ENCODE data around the gene C1orf115.

C1orf115 gene

DNA sequence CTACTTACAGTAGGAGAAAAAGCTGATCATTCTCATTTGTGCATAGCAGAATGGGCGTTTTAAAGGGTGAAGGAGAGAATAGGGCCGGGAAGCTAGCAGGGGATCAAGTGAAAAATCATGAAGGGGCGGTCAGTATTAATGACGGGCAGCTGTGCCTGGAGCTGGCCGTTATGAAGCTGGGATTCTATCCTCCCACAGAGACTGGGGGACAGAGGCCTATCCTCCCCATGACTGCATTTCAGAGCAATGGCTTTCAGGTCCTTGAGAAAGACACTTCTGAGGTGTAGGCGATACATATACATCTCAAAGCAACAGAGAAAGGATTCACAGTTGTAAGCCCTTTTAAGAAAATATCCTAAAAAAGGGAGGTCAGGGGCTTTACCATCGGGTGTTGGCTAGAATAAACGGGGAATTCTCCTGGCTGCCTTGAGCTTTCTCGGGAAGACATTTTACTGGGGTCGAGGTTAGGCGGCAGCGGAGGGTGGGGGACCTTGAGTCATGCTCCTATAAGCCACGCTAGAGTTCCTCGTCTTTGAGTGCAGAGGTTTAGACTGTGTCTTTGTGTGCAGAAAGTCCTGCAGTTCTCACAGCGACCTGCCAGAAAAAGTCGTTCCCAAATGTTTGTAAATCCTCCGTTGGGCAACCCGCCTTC, 57.4 kb downstream of the C1orf115 start:
- Histone ChIP-seq H2AFZ (ENCODE audit: low read depth, low read length) (no peak overlapping the region), H3K79me2 (ENCODE audit: low read length) (no peaks in the 10 kb centered on the region), H3K4me1 (ENCODE audit: low read length) (peaks cover 8% of the 10 kb centered on the region), H3K4me3 (ENCODE audit: low read length) (no peak overlapping the region), H3K27ac (ENCODE audit: low read length) (no peak overlapping the region), H4K20me1 (ENCODE audit: insufficient read depth, low read length) (no peaks in the 10 kb centered on the region), H3K9me3 (ENCODE audit: insufficient read depth, low read length) (no peaks in the 10 kb centered on the region), H3K9ac (ENCODE audit: low read length) (no peak overlapping the region), H3K4me2 (ENCODE audit: low read length) (no peak overlapping the region), H3K36me3 (replicated peaks; ENCODE audit: low read depth, low read length) (no peaks in the 10 kb centered on the region), H3K27me3 (ENCODE audit: low read depth, low read length) (no peaks in the 10 kb centered on the region)
- TF ChIP-seq, protein P1, sequence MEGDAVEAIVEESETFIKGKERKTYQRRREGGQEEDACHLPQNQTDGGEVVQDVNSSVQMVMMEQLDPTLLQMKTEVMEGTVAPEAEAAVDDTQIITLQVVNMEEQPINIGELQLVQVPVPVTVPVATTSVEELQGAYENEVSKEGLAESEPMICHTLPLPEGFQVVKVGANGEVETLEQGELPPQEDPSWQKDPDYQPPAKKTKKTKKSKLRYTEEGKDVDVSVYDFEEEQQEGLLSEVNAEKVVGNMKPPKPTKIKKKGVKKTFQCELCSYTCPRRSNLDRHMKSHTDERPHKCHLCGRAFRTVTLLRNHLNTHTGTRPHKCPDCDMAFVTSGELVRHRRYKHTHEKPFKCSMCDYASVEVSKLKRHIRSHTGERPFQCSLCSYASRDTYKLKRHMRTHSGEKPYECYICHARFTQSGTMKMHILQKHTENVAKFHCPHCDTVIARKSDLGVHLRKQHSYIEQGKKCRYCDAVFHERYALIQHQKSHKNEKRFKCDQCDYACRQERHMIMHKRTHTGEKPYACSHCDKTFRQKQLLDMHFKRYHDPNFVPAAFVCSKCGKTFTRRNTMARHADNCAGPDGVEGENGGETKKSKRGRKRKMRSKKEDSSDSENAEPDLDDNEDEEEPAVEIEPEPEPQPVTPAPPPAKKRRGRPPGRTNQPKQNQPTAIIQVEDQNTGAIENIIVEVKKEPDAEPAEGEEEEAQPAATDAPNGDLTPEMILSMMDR (IDR thresholded peaks at IDR 0.05; ENCODE audit: low read depth, low read length), result no peak
- no peak for TF ChIP-seq EZH2phosphoT487 (IDR thresholded peaks at IDR 0.05; ENCODE audit: low read depth)

DNA sequence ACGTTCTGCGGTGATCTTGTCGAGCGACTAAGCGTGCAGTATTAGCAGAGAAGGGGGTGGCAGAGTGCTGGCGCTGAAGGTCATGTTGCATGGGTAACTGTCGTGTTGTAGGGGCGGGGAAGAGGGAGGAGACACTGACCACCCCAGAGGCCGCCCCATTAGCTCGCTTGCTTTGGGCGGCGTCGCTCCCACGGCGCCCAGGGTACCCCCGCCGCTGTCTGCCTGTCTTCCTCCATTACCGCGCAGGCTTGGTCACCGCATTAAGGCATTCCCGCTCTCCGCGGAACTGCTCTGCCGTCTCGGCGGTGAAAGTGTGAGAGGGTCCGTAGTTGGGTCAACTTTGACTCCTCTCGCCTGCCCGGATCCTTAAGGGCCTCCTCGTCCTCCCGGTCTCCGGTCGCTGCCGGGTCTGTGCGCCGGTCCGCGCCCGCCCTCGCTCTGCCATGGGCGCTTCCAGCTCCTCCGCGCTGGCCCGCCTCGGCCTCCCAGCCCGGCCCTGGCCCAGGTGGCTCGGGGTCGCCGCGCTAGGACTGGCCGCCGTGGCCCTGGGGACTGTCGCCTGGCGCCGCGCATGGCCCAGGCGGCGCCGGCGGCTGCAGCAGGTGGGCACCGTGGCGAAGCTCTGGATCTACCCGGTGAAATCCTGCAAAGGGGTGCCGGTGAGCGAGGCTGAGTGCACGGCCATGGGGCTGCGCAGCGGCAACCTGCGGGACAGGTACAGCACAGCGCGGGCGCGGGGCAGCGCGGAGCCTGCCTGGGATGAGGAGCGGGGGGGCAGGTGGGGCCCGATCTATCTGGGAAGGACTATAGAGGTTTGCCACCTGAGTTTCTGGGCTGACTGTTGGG, 58.1 kb downstream of the C1orf115 start, which contains the start of gene MTARC2:
MTARC2 (plus strand) TSS at position 234 of the 846 bp plus-strand sequence; CDS start at position 444, 210 bp downstream.
- Histone ChIP-seq H3K4me3 (ENCODE audit: low read length) (no peak within 1 kb of the TSS), H4K20me1 (ENCODE audit: insufficient read depth, low read length) (no peaks in the 10 kb centered on the region), H3K27me3 (ENCODE audit: low read depth, low read length) (no peaks in the 10 kb centered on the region), H3K9ac (ENCODE audit: low read length) (no peak within 1 kb of the TSS), H3K36me3 (replicated peaks; ENCODE audit: low read depth, low read length) (no peaks in the 10 kb centered on the region), H3K9me3 (ENCODE audit: insufficient read depth, low read length) (no peaks in the 10 kb centered on the region), H3K4me1 (ENCODE audit: low read length) (peaks cover 8% of the 10 kb centered on the region), H3K79me2 (ENCODE audit: low read length) (no peaks in the 10 kb centered on the region), H3K27ac (ENCODE audit: low read length) (no peak within 1 kb of the TSS), H3K4me2 (ENCODE audit: low read length) (no peak within 1 kb of the TSS), H2AFZ (ENCODE audit: low read depth, low read length) (no peak within 1 kb of the TSS)
- TF ChIP-seq EZH2phosphoT487 (IDR thresholded peaks at IDR 0.05; ENCODE audit: low read depth), result no peak
- TF ChIP-seq, protein P1 (IDR thresholded peaks at IDR 0.05; ENCODE audit: low read depth, low read length), result no peak
